ENCODE results near the gene POT1.

Gene POT1

DNA sequence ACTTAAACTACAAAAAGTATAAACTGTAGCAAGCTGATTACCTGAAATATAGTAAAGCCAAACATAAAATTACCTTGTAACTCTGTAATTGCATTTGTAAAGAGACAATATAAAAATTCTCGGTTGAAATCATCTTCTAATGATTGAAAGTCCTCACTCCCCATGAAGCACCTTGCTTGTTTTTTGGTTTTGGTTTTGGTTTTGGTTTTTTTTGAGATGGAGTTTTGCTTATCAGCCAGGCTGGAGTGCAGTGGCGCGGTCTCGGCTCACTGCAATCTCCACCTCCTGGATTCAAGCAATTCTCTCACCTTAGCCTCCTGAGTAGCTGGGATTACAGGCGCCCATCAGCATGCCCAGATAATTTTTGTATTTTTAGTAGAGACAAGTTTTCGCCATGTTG lies 130.2 kb downstream of the POT1 start:
- Histone ChIP-seq H3K4me3 (no peak overlapping the region), H3K27ac (no peak overlapping the region)
- TF ChIP-seq, protein P1, sequence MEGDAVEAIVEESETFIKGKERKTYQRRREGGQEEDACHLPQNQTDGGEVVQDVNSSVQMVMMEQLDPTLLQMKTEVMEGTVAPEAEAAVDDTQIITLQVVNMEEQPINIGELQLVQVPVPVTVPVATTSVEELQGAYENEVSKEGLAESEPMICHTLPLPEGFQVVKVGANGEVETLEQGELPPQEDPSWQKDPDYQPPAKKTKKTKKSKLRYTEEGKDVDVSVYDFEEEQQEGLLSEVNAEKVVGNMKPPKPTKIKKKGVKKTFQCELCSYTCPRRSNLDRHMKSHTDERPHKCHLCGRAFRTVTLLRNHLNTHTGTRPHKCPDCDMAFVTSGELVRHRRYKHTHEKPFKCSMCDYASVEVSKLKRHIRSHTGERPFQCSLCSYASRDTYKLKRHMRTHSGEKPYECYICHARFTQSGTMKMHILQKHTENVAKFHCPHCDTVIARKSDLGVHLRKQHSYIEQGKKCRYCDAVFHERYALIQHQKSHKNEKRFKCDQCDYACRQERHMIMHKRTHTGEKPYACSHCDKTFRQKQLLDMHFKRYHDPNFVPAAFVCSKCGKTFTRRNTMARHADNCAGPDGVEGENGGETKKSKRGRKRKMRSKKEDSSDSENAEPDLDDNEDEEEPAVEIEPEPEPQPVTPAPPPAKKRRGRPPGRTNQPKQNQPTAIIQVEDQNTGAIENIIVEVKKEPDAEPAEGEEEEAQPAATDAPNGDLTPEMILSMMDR (IDR thresholded peaks at IDR 0.05): no peak
- no peak for DNase-seq (ENCODE audit: low spot score)

DNA sequence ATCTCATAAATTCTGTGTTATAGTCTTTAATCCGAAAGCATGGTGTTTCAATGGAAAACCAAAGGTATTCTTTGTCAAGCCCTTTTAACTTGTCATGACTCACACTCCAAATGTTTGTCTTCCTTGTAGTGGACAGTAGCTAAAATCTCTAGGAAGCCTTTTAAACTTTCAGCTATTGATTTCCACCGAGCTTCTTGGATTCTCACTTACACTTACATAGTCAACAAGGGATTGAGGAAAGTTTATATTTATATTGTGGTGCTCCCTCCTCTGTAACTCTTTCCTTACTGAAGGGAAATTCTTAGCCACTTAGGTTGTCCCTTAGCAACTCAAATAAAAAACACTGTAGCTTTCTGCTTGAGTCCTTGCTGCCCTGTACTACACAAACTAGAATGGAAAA lies 132.9 kb downstream of the POT1 start:
- Histone ChIP-seq H3K27ac (no peak overlapping the region), H3K4me3 (no peak overlapping the region)
- TF ChIP-seq, protein P1 (IDR thresholded peaks at IDR 0.05): no peak
- no peak for DNase-seq (ENCODE audit: low spot score)

DNA sequence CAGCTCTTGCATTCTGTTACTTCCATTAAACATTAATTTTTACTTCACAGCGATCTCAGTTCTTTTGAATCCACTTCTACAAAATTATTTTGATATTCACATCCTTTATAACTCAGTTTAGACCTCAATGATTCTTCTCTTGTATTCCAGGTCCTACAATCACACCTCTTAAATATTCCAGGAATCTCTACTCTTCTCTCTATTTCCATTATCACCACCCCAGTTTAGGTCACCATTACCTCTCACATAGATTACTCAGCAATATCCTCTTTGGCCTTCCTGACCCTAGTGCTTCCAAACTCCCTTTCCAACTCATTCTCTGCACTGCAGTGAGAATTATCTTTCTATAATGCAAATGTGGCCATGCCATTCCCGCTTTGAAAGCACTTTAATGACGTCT lies 136.9 kb downstream of the POT1 start:
- TF ChIP-seq, protein P1 (IDR thresholded peaks at IDR 0.05): no peak
- no peak for DNase-seq (ENCODE audit: low spot score)
- H3K4me3 ChIP-seq: no peak overlapping the region
- H3K27ac ChIP-seq: no peak overlapping the region

DNA sequence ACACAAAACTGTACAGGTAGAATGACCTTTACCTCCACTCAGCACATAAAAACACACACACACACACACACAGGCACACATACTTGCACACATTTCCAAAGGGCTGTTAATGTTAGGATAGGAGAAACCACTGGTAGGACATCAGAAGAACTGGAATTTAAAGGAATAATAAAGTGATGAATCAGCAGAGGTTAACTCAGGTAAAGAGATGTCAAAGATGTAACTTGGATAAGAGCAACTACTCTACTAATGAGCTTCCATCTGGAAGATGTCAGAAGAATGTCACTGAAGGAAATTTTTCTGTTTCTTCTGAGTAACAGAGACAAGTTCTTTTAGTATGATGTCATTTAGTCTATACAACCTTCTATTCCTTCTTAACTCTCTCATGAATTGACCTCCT lies 137.6 kb downstream of the POT1 start:
- Histone ChIP-seq H3K4me3 (no peak overlapping the region), H3K27ac (no peak overlapping the region)
- DNase-seq (ENCODE audit: low spot score): no peak
- TF ChIP-seq, protein P1 (IDR thresholded peaks at IDR 0.05): no peak

DNA sequence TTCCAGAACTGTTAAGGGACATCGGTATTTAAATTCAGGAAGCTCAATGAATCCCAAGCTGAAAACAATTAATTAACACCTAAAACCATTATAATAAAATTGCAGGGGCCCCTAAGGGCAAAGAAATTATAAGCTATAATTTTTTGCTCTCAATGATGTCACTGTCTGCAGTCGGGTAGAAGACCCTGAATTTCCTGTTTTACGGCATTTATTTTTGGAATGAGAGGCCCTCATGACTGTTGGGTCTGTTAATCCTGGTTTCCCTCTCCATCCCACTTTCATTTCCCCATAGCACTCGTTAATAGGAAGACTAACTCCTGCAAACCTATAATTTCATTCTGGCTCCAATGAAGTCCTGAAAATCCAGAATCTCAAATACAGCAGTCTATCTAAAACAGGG lies 138.2 kb downstream of the POT1 start:
- no peak for DNase-seq (ENCODE audit: low spot score)
- Histone ChIP-seq H3K4me3 (no peak overlapping the region), H3K27ac (no peak overlapping the region)
- TF ChIP-seq, protein P1 (IDR thresholded peaks at IDR 0.05): no peak

DNA sequence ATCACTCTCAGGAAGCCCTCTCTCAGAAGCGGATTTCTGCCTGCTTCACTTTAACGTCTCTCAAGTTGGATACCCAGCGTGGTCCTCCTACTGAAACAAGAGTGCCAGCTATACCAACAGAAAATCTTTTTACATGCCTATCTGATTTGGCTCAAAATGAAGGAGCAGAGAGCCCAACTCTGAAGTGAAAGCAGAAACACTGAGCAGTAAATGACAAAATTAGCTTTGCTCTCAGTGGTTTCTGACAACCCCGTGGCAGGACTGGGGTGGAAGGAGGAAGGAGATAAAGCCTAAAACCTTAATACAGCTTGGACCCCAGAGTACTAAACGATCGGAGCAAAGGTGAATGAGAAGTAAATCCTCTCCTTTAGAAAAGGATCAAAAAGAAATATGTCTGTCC lies 139.0 kb downstream of the POT1 start:
- TF ChIP-seq, protein P1 (IDR thresholded peaks at IDR 0.05): no peak
- no peak for DNase-seq (ENCODE audit: low spot score)
- Histone ChIP-seq H3K27ac (no peak overlapping the region), H3K4me3 (peak overlapping the region; percentile 5)

DNA sequence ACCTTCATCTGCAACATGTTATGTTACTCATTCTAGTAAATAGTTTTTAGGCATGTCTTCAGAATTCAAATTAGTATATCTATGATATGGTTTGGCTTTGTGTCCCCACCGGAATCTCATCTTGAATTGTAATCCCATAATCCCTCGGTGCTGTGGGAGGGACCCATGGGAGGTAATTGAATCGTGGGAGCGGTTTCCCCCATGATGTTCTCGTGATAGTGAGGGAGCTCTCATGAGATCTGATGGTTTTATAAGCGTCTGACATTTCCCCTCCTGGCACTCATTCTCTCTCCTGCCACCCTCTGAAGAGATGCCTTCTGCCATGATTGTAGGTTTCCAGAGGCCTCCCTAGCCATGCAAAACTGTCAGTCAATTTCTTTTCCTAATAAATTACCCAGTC lies 143.6 kb downstream of the POT1 start:
- Histone ChIP-seq H3K4me3 (no peak overlapping the region), H3K27ac (no peak overlapping the region)
- no peak for DNase-seq (ENCODE audit: low spot score)
- TF ChIP-seq, protein P1 (IDR thresholded peaks at IDR 0.05): no peak
